GM12892 (cell line): Measurements from ENCODE around the gene FUT1.

Experiments used
- DNase-seq: peaks from one replicate; pipeline ENCODE4 v3.0.0; 2011; ENCODE audit not compliant: insufficient read length
- FAIRE-seq: peaks from 2 replicates; lab custom pipeline; 2011; peaks lifted over from hg19 to GRCh38; lab: Jason Lieb, UNC
- POLR2A ChIP-seq: IDR thresholded peaks from 2 replicates; pipeline ENCODE4 v1.6.1; 2011; ENCODE audit warnings: low read depth, low read length, control low read depth
- POLR2AphosphoS5 ChIP-seq: IDR thresholded peaks from 2 replicates; pipeline ENCODE4 v1.6.1; 2011; ENCODE audit warnings: low read depth, low read length, control low read depth
- TAF1 ChIP-seq: IDR thresholded peaks from 2 replicates; pipeline ENCODE4 v1.6.1; 2011; ENCODE audit warnings: low read depth, mild to moderate bottlenecking, control low read depth, low read length, borderline replicate concordance

The FUT1 gene

DNA sequence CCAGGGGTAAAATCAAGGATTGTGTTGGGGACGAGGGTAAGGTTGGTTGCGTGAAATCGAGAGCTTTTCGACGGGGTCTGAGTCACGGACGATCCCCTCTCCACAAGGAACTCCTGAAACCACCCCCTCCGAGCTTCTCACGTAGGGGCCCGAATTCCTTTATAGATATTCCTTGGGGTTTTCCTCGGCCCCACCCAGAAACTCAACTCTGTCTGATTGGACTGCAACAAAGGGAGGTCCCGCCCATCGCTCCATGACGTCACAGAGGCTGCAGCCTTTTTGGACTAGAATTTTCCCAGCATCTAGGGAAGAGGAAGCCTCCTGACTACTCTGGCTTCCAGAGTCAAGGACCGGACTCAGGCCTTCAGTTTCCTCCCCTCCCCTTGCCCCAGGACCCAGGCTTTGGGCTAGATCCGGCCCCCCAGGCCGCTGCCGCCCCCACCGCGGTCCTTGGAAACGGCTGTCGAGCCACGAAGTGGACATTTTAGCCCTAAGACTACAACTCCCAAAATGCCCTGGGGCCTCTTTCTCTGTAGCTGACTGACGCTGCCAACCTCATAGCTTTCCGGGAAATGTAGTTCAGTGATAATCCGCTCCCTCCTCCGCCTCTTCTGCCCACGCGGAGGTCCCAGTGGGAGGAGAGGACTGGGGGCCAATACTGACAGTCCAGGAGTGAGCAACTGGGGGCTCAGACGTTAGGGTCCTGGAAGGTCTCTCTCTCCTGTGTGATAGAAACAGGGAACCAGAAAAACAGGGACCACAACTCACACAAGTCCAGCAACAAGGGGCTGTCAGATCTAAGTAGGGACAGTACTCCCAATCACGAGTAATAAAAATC lies 5.5 kb downstream of the FUT1 start, which contains the start of gene IZUMO1:
IZUMO1 (minus strand) TSS at position 172 of the 838 bp plus-strand sequence. CDS start 1,050 bp downstream, outside the sequence.
- FAIRE-seq, result no peak

GRCh38 chr19:48746110-48746509 lies 6.3 kb downstream of the FUT1 start:
- FAIRE-seq (no peak), DNase-seq (no peak)
- no peak for TF ChIP-seq POLR2A
- no peak for TF ChIP-seq POLR2AphosphoS5
- TF ChIP-seq TAF1, result no peak

More for the DNA sequence above, 5.5 kb downstream of the FUT1 start, which contains the start of gene IZUMO1:
- peak; percentile 70 for DNase-seq
- no peak for TF ChIP-seq POLR2A
- no peak for TF ChIP-seq POLR2AphosphoS5
- TF ChIP-seq TAF1, result no peak

- TF ChIP-seq POLR2A (no peak), POLR2AphosphoS5 (no peak), TAF1 (no peak)
- FAIRE-seq (no peak), DNase-seq (peak; percentile 65)
Observed at GRCh38 chr19:48745208-48745995, 7.0 kb downstream of the FUT1 start.

GRCh38 chr19:48742096-48742495 lies 10.3 kb downstream of the FUT1 start:
- no peak for DNase-seq

DNA sequence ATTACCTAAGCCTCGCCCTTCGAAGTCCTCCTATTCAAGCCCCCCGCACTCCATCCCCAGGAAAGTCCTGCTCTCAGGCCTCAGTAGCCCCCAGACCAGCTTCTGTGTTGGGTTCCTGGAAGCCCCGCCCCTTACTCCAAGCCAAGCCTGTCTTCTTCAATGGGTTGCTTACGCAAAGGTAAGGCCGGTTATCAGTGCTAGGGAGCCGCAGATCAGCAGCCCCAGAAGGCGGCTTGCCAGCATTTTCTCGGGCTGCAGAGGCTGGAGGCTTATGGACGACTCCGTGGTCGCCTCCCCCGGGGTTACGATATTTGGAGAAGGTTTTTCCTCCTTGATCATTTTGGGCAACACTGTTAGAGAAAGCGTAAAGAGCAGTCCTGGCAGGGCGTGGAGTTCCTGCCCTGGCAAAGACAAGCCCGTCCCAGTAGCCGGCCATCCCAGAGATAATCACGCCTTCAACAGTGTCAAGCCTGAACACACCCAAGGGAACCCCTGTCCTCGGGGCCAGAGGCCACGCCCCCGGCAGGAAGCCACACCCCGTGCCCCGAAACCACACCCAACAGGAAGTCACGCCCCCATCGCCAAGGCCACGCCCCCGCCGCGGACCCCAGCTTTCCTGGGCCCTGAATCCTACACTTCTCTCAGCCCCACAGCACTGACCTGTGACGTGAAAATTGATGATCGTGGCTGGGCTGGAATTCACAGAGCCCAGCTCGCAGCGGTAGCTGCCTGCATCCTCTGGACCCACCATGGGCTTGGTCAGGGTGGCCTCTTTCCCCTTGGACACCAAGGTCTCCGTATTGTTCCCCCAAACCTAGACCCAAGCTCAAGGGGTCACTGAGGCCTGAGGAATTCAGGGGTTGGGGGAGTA lies 11.1 kb downstream of the FUT1 start:
- TF ChIP-seq POLR2AphosphoS5, result no peak
- no peak for TF ChIP-seq POLR2A
- no peak for TF ChIP-seq TAF1
- FAIRE-seq, result no peak
- no peak for DNase-seq

More at GRCh38 chr19:48742096-48742495, 10.3 kb downstream of the FUT1 start:
- TF ChIP-seq TAF1, result no peak
- no peak for TF ChIP-seq POLR2AphosphoS5
- FAIRE-seq, result no peak

- no peak for TF ChIP-seq POLR2A
- no peak for DNase-seq
- FAIRE-seq, result no peak
Observed at GRCh38 chr19:48740164-48740972, 12.1 kb downstream of the FUT1 start, which contains the start of gene RASIP1. RASIP1 (minus strand) TSS chr19:48740610; CDS start chr19:48740282, 328 bp downstream.

- TF ChIP-seq POLR2A (no peak), POLR2AphosphoS5 (no peak), TAF1 (no peak)
- FAIRE-seq (no peak), DNase-seq (no peak)
Observed at GRCh38 chr19:48739404-48740163, 12.9 kb downstream of the FUT1 start.

GRCh38 chr19:48738557-48739403 lies 13.7 kb downstream of the FUT1 start:
- FAIRE-seq, result no peak
- peak; percentile 98 for DNase-seq
- TF ChIP-seq POLR2AphosphoS5 (no peak), POLR2A (no peak), TAF1 (no peak)

- FAIRE-seq, result no peak
- TF ChIP-seq POLR2A, result no peak
- no peak for TF ChIP-seq TAF1
- no peak for TF ChIP-seq POLR2AphosphoS5
- DNase-seq, result no peak
Observed at GRCh38 chr19:48737360-48737998, 15.0 kb downstream of the FUT1 start.
